A673 (cell line): ENCODE data around the gene HLCS. TPM values are rescaled to one million over a fixed set of nuclear protein-coding genes. Genes with fewer than 3 reads are reported as not detected.

ENCODE experiments used
- BruUV-seq: library from RNA; stranded (reverse); fragments of 400-500 nt; replicated peaks from 2 replicates; lab custom pipeline; 2021; lab: Mats Ljungman, UMichigan
- CTCF ChIA-PET: fragments of 300-600 bp; sonication (Branson Sonifier 250); formaldehyde crosslinking; loops from one replicate; lab custom pipeline; 2022; ENCODE audit warnings: antibody characterized with exemption; lab: Charles Lee
- POLR2A ChIA-PET: fragments of 300-600 bp; sonication (Branson Sonifier 250); formaldehyde crosslinking; loops from one replicate; lab custom pipeline; 2022; ENCODE audit warnings: antibody characterized with exemption; ENCODE audit not compliant: low non-redundant PET; lab: Charles Lee
- DNase-seq: peaks from one replicate; pipeline ENCODE4 v3.0.0-alpha.2; 2015; ENCODE audit warnings: low spot score
- H3K27ac ChIP-seq: fragments of 200-600 bp; sonication (generic); 2 replicates; pipeline ENCODE4 v1.5.1; 2016; ENCODE audit warnings: mixed run types, low read depth, mild to moderate bottlenecking, mixed read lengths, antibody characterized with exemption, low read length; ENCODE audit not compliant: poor library complexity, severe bottlenecking
- H3K27me3 ChIP-seq: fragments of 200-600 bp; sonication (generic); replicated peaks from 2 replicates; pipeline ENCODE4 v1.6.1; 2017; ENCODE audit warnings: mixed run types, low read depth, mild to moderate bottlenecking, mixed read lengths, antibody characterized with exemption, low read length; ENCODE audit not compliant: insufficient read depth, poor library complexity
- H3K36me3 ChIP-seq: fragments of 200-600 bp; sonication (generic); 2 replicates; pipeline ENCODE4 v1.6.1; 2016; ENCODE audit warnings: mixed run types, mild to moderate bottlenecking, mixed read lengths, antibody characterized with exemption, low read length; ENCODE audit not compliant: insufficient read depth, poor library complexity, severe bottlenecking
- H3K4me1 ChIP-seq: fragments of 200-600 bp; sonication (generic); 2 replicates; pipeline ENCODE4 v1.6.1; 2017; ENCODE audit warnings: mixed run types, mild to moderate bottlenecking, mixed read lengths, antibody characterized with exemption, low read length; ENCODE audit not compliant: insufficient read depth, poor library complexity, severe bottlenecking
- H3K4me3 ChIP-seq: fragments of 200-600 bp; sonication (generic); 2 replicates; pipeline ENCODE4 v1.5.1; 2016; ENCODE audit warnings: low read depth, mixed run types, mild to moderate bottlenecking, mixed read lengths, low read length; ENCODE audit not compliant: poor library complexity, severe bottlenecking
- H3K9me3 ChIP-seq: fragments of 200-600 bp; sonication (generic); 2 replicates; pipeline ENCODE4 v1.6.1; 2016; ENCODE audit warnings: mixed run types, low read depth, mild to moderate bottlenecking, mixed read lengths, antibody characterized with exemption, low read length; ENCODE audit not compliant: poor library complexity, severe bottlenecking
- CTCF ChIP-seq: fragments of 300-800, 200-600 bp; sonication (generic); conservative IDR thresholded peaks from 2 replicates; pipeline ENCODE4 v1.5.1; 2017; ENCODE audit warnings: low read depth, mild to moderate bottlenecking, antibody characterized with exemption, low read length, moderate library complexity, mixed read lengths
- EZH2 ChIP-seq: fragments of 200-600 bp; sonication (generic); IDR thresholded peaks from 2 replicates; pipeline ENCODE4 v1.6.1; 2017; ENCODE audit warnings: borderline replicate concordance, low read depth, mild to moderate bottlenecking, mixed read lengths, antibody characterized with exemption, low read length; ENCODE audit not compliant: poor library complexity, severe bottlenecking
- intact Hi-C: fragments of 100-400 bp; cut with micrococcal nuclease; formaldehyde crosslinking; loops from one replicate; pipeline ENCODE4 v1.10.0; 2022; ENCODE audit not compliant: unreplicated experiment
- total RNA-seq: library from RNA; stranded (reverse); gene quantifications from 2 replicates; pipeline ENCODE4 v1.2.3, GENCODE V29; 2021

The HLCS gene
- total RNA-seq, 1 experiment from 2014 or later, result 15.3 TPM

- H3K27me3 ChIP-seq, result no peaks in the 10 kb centered on the region
- H3K9me3 ChIP-seq, result no peaks in the 10 kb centered on the region
- ChIA-PET CTCF (no interaction called here), POLR2A (no interaction called here)
- no TSS peak for BruUV-seq
- H3K36me3 ChIP-seq, result no peaks in the 10 kb centered on the region
- intact Hi-C loops, result no loop called here
- TF ChIP-seq EZH2 (no peak), CTCF (no peak)
- peaks cover under 1% of the 10 kb centered on the region for H3K4me1 ChIP-seq
- no peak overlapping the region for H3K27ac ChIP-seq
- no peak overlapping the region for H3K4me3 ChIP-seq
- DNase-seq, result no peak
These were observed 132.3 kb downstream of the HLCS start for GRCh38 chr21:36834192-36834591.

- ChIA-PET CTCF (no interaction called here), POLR2A (no interaction called here)
- intact Hi-C loops, result no loop called here
- Histone ChIP-seq H3K36me3 (no peaks in the 10 kb centered on the region), H3K4me1 (peaks cover 9% of the 10 kb centered on the region), H3K27ac (no peak overlapping the region), H3K4me3 (no peak overlapping the region), H3K27me3 (no peaks in the 10 kb centered on the region), H3K9me3 (no peaks in the 10 kb centered on the region)
- BruUV-seq, result no TSS peak
- TF ChIP-seq CTCF, result no peak
- no peak for TF ChIP-seq EZH2
- DNase-seq, result no peak
These were observed 136.4 kb downstream of the HLCS start for GRCh38 chr21:36830100-36830499.

- intact Hi-C loops, result no loop called here
- Histone ChIP-seq H3K4me1 (peaks cover 9% of the 10 kb centered on the region), H3K27ac (no peak overlapping the region), H3K4me3 (no peak overlapping the region), H3K9me3 (no peaks in the 10 kb centered on the region), H3K36me3 (no peaks in the 10 kb centered on the region), H3K27me3 (no peaks in the 10 kb centered on the region)
- TF ChIP-seq CTCF, result no peak
- CTCF ChIA-PET, result no interaction called here
- BruUV-seq, result no TSS peak
- POLR2A ChIA-PET, result no interaction called here
- DNase-seq, result no peak
These were observed 137.5 kb downstream of the HLCS start for GRCh38 chr21:36828891-36829515.
